HG03439 (cell line): ENCODE data around the gene SLC25A43.
A peak's percentile ranks its signal among the peaks of the same experiment; 100 is the strongest.
"Not testable (repeated sequence)": the region's sequence is repeated elsewhere in the genome, so short reads cannot be mapped to it uniquely, and the experiment has no call there.

ENCODE experiments used
- ATAC-seq: cut with Tn5 transposase; IDR thresholded peaks from one replicate; pipeline ENCODE4 v1.9.1; 2021; ENCODE audit warnings: mild to moderate bottlenecking, moderate library complexity; ENCODE audit not compliant: unreplicated experiment

SLC25A43 gene

GRCh38 chrX:119398974-119399771 lies at the start of gene SLC25A43:
TSS of gene SLC25A43 (plus strand) at chrX:119399336. CDS start at chrX:119399404, 68 bp downstream.
- peak; percentile 91 for ATAC-seq

- ATAC-seq, result no peak
Observed at GRCh38 chrX:119359618-119360382, 39.3 kb upstream of the SLC25A43 start.

GRCh38 chrX:119361451-119361850 lies 37.7 kb upstream of the SLC25A43 start:
- ATAC-seq, result not testable (repeated sequence)

GRCh38 chrX:119362074-119362473 lies 37.1 kb upstream of the SLC25A43 start:
- ATAC-seq, result not testable (repeated sequence)

GRCh38 chrX:119363391-119363790 lies 35.7 kb upstream of the SLC25A43 start:
- no peak for ATAC-seq

GRCh38 chrX:119371861-119372260 lies 27.3 kb upstream of the SLC25A43 start:
- ATAC-seq, result not testable (repeated sequence)

- no peak for ATAC-seq
Observed at GRCh38 chrX:119374736-119375135, 24.4 kb upstream of the SLC25A43 start.

GRCh38 chrX:119375561-119375960 lies 23.6 kb upstream of the SLC25A43 start:
- no peak for ATAC-seq

GRCh38 chrX:119376312-119376711 lies 22.8 kb upstream of the SLC25A43 start:
- no peak for ATAC-seq

GRCh38 chrX:119381349-119381944 lies 17.7 kb upstream of the SLC25A43 start:
- no peak for ATAC-seq

GRCh38 chrX:119382606-119383005 lies 16.5 kb upstream of the SLC25A43 start:
- ATAC-seq, result no peak

GRCh38 chrX:119386685-119387084 lies 12.5 kb upstream of the SLC25A43 start:
- not testable (repeated sequence) for ATAC-seq

- ATAC-seq, result not testable (repeated sequence)
Observed at GRCh38 chrX:119387426-119387825, 11.7 kb upstream of the SLC25A43 start.

GRCh38 chrX:119389214-119389613 lies 9.9 kb upstream of the SLC25A43 start:
- no peak for ATAC-seq

- no peak for ATAC-seq
Observed at GRCh38 chrX:119389871-119390501, 9.2 kb upstream of the SLC25A43 start.

- ATAC-seq, result no peak
Observed at GRCh38 chrX:119391279-119391678, 7.9 kb upstream of the SLC25A43 start.

- no peak for ATAC-seq
Observed at GRCh38 chrX:119393144-119393543, 6.0 kb upstream of the SLC25A43 start.

- ATAC-seq, result no peak
Observed at GRCh38 chrX:119398587-119398973, 556 bp upstream of the SLC25A43 start.

GRCh38 chrX:119399772-119400101 lies 601 bp downstream of the SLC25A43 start:
- peak; percentile 26 for ATAC-seq

GRCh38 chrX:119401569-119401968 lies 2.4 kb downstream of the SLC25A43 start:
- ATAC-seq, result no peak

- ATAC-seq, result no peak
Observed at GRCh38 chrX:119402588-119402987, 3.5 kb downstream of the SLC25A43 start.
